Measurements from ENCODE around the gene MRPS31. TPM values are rescaled to one million over a fixed set of nuclear protein-coding genes. Genes with fewer than 3 reads are reported as not detected.

Gene MRPS31
- total and polyA plus RNA-seq, 10 of the 15 experiments (the other 5 are each of a cell fraction or from before 2014, with no cell fraction given): 20.3 to 60.9 (median 43.1) TPM

DNA sequence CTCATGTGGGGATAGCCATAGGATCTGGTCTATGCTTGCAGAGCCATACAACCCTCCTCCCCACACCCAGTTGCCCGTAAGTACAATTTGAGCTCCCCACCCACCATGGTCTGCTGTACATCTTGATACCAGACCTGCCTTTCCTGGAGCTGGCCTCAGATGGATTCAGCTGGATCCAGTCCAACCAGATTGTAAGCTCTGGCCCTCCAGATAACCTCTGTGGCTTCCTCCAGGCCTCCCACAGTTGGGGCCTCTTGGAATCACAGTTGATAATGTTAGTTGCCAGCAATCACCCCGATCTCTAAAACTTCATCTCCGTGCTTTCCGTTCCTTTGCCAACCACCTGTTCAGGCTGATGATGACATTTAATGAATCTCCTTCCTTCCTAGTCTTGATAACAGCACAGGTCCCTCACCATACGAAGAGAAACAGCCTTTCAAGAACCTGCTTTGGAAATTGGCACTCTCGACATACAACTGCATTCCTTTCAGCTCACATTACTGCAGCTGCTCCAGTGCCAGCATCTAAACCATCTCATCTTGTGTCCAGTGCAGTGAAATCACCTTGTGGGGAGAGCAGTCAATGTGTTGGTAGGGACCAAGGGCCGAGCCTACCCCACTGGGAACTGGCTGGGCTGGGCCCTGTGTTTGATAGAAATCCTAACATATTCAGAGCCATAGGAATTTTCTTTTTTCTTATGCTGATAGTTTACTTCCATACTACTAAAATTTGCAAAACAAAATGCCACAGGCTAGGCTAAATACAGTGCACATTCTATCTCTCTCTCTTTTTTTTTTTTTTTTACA lies 89.4 kb downstream of the MRPS31 start (continued):
- TF ChIP-seq JUND (IDR thresholded peaks at IDR 0.05; ENCODE audit: low read depth, low read length) (no peak), SREBF1 (IDR thresholded peaks at IDR 0.05; ENCODE audit: low read length) (no peak), JUNB (IDR thresholded peaks at IDR 0.05) (no peak), EED (IDR thresholded peaks at IDR 0.05; ENCODE audit: low read depth) (no peak), CHD2 (IDR thresholded peaks at IDR 0.05; ENCODE audit: borderline replicate concordance, low read depth, low read length) (no peak), NFIC (IDR thresholded peaks at IDR 0.05; ENCODE audit: low read depth, low read length) (no peak), E2F4 (IDR thresholded peaks at IDR 0.05; ENCODE audit: low read depth, low read length) (no peak), STAT3 (IDR thresholded peaks at IDR 0.05; ENCODE audit: low read depth, low read length) (no peak), TCF3 (IDR thresholded peaks at IDR 0.05; ENCODE audit: borderline replicate concordance, insufficient read depth, low read depth, low read length) (no peak), POU2F2 (IDR thresholded peaks at IDR 0.05; ENCODE audit: borderline replicate concordance, low read depth, low read length) (no peak), SREBF2 (IDR thresholded peaks at IDR 0.05; ENCODE audit: low read length) (no peak), SUZ12 (IDR thresholded peaks at IDR 0.05; ENCODE audit: unreplicated experiment) (no peak), BRCA1 (IDR thresholded peaks at IDR 0.05; ENCODE audit: low read depth, low read length) (no peak)
- TF ChIP-seq, protein P1, sequence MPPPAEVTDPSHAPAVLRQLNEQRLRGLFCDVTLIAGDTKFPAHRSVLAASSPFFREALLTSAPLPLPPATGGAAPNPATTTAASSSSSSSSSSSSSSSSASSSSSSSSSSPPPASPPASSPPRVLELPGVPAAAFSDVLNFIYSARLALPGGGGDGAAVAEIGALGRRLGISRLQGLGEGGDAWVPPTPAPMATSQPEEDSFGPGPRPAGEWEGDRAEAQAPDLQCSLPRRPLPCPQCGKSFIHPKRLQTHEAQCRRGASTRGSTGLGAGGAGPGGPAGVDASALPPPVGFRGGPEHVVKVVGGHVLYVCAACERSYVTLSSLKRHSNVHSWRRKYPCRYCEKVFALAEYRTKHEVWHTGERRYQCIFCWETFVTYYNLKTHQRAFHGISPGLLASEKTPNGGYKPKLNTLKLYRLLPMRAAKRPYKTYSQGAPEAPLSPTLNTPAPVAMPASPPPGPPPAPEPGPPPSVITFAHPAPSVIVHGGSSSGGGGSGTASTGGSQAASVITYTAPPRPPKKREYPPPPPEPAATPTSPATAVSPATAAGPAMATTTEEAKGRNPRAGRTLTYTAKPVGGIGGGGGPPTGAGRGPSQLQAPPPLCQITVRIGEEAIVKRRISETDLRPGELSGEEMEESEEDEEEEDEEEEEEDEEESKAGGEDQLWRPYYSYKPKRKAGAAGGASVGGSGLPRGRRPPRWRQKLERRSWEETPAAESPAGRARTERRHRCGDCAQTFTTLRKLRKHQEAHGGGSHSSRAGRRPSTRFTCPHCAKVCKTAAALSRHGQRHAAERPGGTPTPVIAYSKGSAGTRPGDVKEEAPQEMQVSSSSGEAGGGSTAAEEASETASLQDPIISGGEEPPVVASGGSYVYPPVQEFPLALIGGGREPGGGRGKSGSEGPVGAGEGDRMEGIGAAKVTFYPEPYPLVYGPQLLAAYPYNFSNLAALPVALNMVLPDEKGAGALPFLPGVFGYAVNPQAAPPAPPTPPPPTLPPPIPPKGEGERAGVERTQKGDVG (CRISPR knock-in tag; IDR thresholded peaks at IDR 0.05): no peak
